GM23338 (cell line): Measurements from ENCODE around the gene BRF1. TPM values are rescaled to one million over a fixed set of nuclear protein-coding genes. Genes with fewer than 3 reads are reported as not detected.

Experiments
- ATAC-seq: fragments of 200-7000 bp; cut with Tn5 transposase; 3 replicates; pipeline ENCODE4 v1.9.1; 2020
- DNase-seq: peaks from one replicate; pipeline ENCODE4 v3.0.0-alpha.2; 2015; ENCODE audit warnings: low spot score
- H2AFZ ChIP-seq: fragments of 200-600 bp; sonication (generic); 2 replicates; pipeline ENCODE4 v1.8.0; 2016; ENCODE audit warnings: antibody characterized with exemption, mild to moderate bottlenecking, moderate library complexity
- H3F3A ChIP-seq: fragments of 200-600 bp; sonication (generic); replicated peaks from 2 replicates; pipeline ENCODE4 v1.8.0; 2017; ENCODE audit warnings: antibody characterized with exemption, mixed run types, low read depth
- H3K27ac ChIP-seq: fragments of 200-600 bp; sonication (generic); 2 replicates; pipeline ENCODE4 v1.6.1; 2016; ENCODE audit warnings: low read depth
- H3K27me3 ChIP-seq: fragments of 200-600 bp; sonication (generic); 2 replicates; pipeline ENCODE4 v1.8.0; 2016; ENCODE audit warnings: mild to moderate bottlenecking, mixed run types, moderate library complexity; ENCODE audit not compliant: insufficient read depth
- H3K36me3 ChIP-seq: fragments of 200-600 bp; sonication (generic); 2 replicates; pipeline ENCODE4 v1.8.0; 2016; ENCODE audit warnings: mild to moderate bottlenecking; ENCODE audit not compliant: insufficient read depth
- H3K4me1 ChIP-seq: fragments of 200-600 bp; sonication (generic); 2 replicates; pipeline ENCODE4 v1.8.0; 2016; ENCODE audit warnings: mild to moderate bottlenecking, moderate library complexity; ENCODE audit not compliant: insufficient read depth
- H3K4me2 ChIP-seq: fragments of 200-600 bp; sonication (generic); 2 replicates; pipeline ENCODE4 v1.7.1; 2017; ENCODE audit warnings: mixed run types
- H3K4me3 ChIP-seq: fragments of 200-600 bp; sonication (generic); 2 replicates; pipeline ENCODE4 v1.6.1; 2016; ENCODE audit warnings: mixed run types
- H3K79me2 ChIP-seq: fragments of 200-600 bp; sonication (generic); replicated peaks from 2 replicates; pipeline ENCODE4 v1.8.0; 2017; ENCODE audit warnings: mild to moderate bottlenecking; ENCODE audit not compliant: insufficient read depth
- H3K9me2 ChIP-seq: fragments of 200-600 bp; sonication (generic); 2 replicates; pipeline ENCODE4 v1.8.0; 2017; ENCODE audit not compliant: insufficient read depth
- H4K20me1 ChIP-seq: fragments of 200-600 bp; sonication (generic); replicated peaks from 2 replicates; pipeline ENCODE4 v1.8.0; 2017; ENCODE audit warnings: mild to moderate bottlenecking; ENCODE audit not compliant: insufficient read depth
- H3K27ac Mint-ChIP-seq: 2 replicates; pipeline ENCODE4 v1.8.0; 2020; ENCODE audit warnings: inconsistent platforms, mild to moderate bottlenecking, moderate library complexity, mixed read lengths
- H3K27me3 Mint-ChIP-seq: 3 replicates; pipeline ENCODE4 v1.8.0; 2022; ENCODE audit warnings: low read depth, mild to moderate bottlenecking, moderate library complexity, mixed read lengths, inconsistent platforms; ENCODE audit not compliant: insufficient read depth, poor library complexity
- H3K36me3 Mint-ChIP-seq: 3 replicates; pipeline ENCODE4 v1.8.0; 2021; ENCODE audit warnings: low read depth, mild to moderate bottlenecking, inconsistent platforms, moderate library complexity, mixed read lengths
- H3K4me1 Mint-ChIP-seq: 3 replicates; pipeline ENCODE4 v1.8.0; 2020; ENCODE audit warnings: mild to moderate bottlenecking, inconsistent platforms, mixed read lengths
- H3K4me3 Mint-ChIP-seq: 3 replicates; pipeline ENCODE4 v1.8.0; 2021; ENCODE audit warnings: moderate library complexity, mild to moderate bottlenecking, inconsistent platforms, mixed read lengths
- H3K9me3 Mint-ChIP-seq: 3 replicates; pipeline ENCODE4 v1.8.0; 2020; ENCODE audit warnings: moderate library complexity, mild to moderate bottlenecking, inconsistent platforms, mixed read lengths
- CREB1 ChIP-seq: fragments of 250-450 bp; sonication (Bioruptor Pico); IDR thresholded peaks from 2 replicates; pipeline ENCODE4 v1.5.0; 2020; ENCODE audit warnings: low read depth, mild to moderate bottlenecking, moderate library complexity
- EZH2 ChIP-seq: fragments of 200-600 bp; sonication (generic); IDR thresholded peaks from one replicate; pipeline ENCODE4 v1.8.0; 2017; ENCODE audit warnings: antibody characterized with exemption, mild to moderate bottlenecking, low read depth; ENCODE audit not compliant: unreplicated experiment
- EZH2phosphoT487 ChIP-seq: fragments of 200-600 bp; sonication (generic); IDR thresholded peaks from one replicate; pipeline ENCODE4 v1.8.1; 2018; ENCODE audit warnings: antibody characterized with exemption; ENCODE audit not compliant: unreplicated experiment
- JUNB ChIP-seq: IDR thresholded peaks from one replicate; pipeline ENCODE4 v1.6.1; 2016; ENCODE audit warnings: antibody characterized with exemption; ENCODE audit not compliant: unreplicated experiment
- POLR2AphosphoS5 ChIP-seq: IDR thresholded peaks from 2 replicates; pipeline ENCODE4 v1.6.1; 2016; ENCODE audit warnings: antibody characterized with exemption, low read depth
- STAT1 ChIP-seq: IDR thresholded peaks from one replicate; pipeline ENCODE4 v1.6.1; 2016; ENCODE audit warnings: antibody characterized with exemption; ENCODE audit not compliant: unreplicated experiment
- ZNF114 ChIP-seq: fragments of 250-450 bp; sonication (Bioruptor Pico); IDR thresholded peaks from 2 replicates; pipeline ENCODE4 v1.5.0; 2020; ENCODE audit warnings: mild to moderate bottlenecking, moderate library complexity
- polyA plus RNA-seq: library from polyadenylated mRNA; unstranded; fragments of >200 nt; fragmentation: Nextera tagmentation; extraction: Ambion mirVana; gene quantifications from 2 replicates; pipeline ENCODE4 v1.2.1, GENCODE V29; 2016
- total RNA-seq: library from RNA; depleted of rRNA; stranded (reverse); fragments of >200 nt; shearing (Covaris generic); gene quantifications from 2 replicates; pipeline ENCODE4 v1.2.3, GENCODE V29; 2014
- TF ChIP-seq, protein P1 (sequence below): fragments of 250-450 bp; sonication (Bioruptor Pico); IDR thresholded peaks from 2 replicates; pipeline ENCODE4 v1.5.0; 2020; ENCODE audit warnings: mild to moderate bottlenecking, moderate library complexity

BRF1 gene
- total and polyA plus RNA-seq, 2 experiments from 2014 or later: 8.6 to 29.9 TPM

GRCh38 chr14:105348169-105348944 lies 47.6 kb upstream of the BRF1 start:
- Histone ChIP-seq H3K27ac (no peak overlapping the region), H3K9me2 (no peaks in the 10 kb centered on the region), H3K4me2 (no peak overlapping the region), H3K36me3 (no peaks in the 10 kb centered on the region), H3K27me3 (no peaks in the 10 kb centered on the region), H3K4me3 (no peak overlapping the region), H3K79me2 (peaks cover 31% of the 10 kb centered on the region), H3F3A (no peaks in the 10 kb centered on the region; the same call in 1 of the 2 replicates), H3K4me1 (no peaks in the 10 kb centered on the region), H2AFZ (no peak overlapping the region), H4K20me1 (peaks cover 10% of the 10 kb centered on the region; the same call in 1 of the 2 replicates)
- peaks cover 2% of the 10 kb centered on the region for H3K27me3 Mint-ChIP-seq
- H3K27ac Mint-ChIP-seq: no peak overlapping the region
- H3K36me3 Mint-ChIP-seq: peaks cover 4% of the 10 kb centered on the region; the same call in 1 of the 3 replicates
- TF ChIP-seq POLR2AphosphoS5 (no peak), STAT1 (no peak), CREB1 (no peak), EZH2 (no peak), JUNB (no peak), EZH2phosphoT487 (no peak), ZNF114 (CRISPR knock-in tag) (no peak)
- TF ChIP-seq, protein P1, sequence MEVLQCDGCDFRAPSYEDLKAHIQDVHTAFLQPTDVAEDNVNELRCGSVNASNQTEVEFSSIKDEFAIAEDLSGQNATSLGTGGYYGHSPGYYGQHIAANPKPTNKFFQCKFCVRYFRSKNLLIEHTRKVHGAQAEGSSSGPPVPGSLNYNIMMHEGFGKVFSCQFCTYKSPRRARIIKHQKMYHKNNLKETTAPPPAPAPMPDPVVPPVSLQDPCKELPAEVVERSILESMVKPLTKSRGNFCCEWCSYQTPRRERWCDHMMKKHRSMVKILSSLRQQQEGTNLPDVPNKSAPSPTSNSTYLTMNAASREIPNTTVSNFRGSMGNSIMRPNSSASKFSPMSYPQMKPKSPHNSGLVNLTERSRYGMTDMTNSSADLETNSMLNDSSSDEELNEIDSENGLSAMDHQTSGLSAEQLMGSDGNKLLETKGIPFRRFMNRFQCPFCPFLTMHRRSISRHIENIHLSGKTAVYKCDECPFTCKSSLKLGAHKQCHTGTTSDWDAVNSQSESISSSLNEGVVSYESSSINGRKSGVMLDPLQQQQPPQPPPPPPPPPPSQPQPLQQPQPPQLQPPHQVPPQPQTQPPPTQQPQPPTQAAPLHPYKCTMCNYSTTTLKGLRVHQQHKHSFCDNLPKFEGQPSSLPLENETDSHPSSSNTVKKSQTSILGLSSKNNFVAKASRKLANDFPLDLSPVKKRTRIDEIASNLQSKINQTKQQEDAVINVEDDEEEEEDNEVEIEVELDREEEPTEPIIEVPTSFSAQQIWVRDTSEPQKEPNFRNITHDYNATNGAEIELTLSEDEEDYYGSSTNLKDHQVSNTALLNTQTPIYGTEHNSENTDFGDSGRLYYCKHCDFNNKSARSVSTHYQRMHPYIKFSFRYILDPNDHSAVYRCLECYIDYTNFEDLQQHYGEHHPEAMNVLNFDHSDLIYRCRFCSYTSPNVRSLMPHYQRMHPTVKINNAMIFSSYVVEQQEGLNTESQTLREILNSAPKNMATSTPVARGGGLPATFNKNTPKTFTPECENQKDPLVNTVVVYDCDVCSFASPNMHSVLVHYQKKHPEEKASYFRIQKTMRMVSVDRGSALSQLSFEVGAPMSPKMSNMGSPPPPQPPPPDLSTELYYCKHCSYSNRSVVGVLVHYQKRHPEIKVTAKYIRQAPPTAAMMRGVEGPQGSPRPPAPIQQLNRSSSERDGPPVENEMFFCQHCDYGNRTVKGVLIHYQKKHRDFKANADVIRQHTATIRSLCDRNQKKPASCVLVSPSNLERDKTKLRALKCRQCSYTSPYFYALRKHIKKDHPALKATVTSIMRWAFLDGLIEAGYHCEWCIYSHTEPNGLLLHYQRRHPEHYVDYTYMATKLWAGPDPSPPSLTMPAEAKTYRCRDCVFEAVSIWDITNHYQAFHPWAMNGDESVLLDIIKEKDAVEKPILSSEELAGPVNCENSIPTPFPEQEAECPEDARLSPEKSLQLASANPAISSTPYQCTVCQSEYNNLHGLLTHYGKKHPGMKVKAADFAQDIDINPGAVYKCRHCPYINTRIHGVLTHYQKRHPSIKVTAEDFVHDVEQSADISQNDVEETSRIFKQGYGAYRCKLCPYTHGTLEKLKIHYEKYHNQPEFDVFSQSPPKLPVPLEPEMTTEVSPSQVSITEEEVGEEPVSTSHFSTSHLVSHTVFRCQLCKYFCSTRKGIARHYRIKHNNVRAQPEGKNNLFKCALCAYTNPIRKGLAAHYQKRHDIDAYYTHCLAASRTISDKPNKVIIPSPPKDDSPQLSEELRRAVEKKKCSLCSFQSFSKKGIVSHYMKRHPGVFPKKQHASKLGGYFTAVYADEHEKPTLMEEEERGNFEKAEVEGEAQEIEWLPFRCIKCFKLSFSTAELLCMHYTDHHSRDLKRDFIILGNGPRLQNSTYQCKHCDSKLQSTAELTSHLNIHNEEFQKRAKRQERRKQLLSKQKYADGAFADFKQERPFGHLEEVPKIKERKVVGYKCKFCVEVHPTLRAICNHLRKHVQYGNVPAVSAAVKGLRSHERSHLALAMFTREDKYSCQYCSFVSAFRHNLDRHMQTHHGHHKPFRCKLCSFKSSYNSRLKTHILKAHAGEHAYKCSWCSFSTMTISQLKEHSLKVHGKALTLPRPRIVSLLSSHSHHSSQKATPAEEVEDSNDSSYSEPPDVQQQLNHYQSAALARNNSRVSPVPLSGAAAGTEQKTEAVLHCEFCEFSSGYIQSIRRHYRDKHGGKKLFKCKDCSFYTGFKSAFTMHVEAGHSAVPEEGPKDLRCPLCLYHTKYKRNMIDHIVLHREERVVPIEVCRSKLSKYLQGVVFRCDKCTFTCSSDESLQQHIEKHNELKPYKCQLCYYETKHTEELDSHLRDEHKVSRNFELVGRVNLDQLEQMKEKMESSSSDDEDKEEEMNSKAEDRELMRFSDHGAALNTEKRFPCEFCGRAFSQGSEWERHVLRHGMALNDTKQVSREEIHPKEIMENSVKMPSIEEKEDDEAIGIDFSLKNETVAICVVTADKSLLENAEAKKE (CRISPR knock-in tag): no peak
- H3K4me1 Mint-ChIP-seq: peaks cover 5% of the 10 kb centered on the region; the same call in 1 of the 3 replicates
- DNase-seq: no peak
- H3K4me3 Mint-ChIP-seq: no peak overlapping the region
- no peak for ATAC-seq
- H3K9me3 Mint-ChIP-seq: no peaks in the 10 kb centered on the region; the same call in none of the 3 replicates
